ENCODE data around the gene XKR7. TPM values are rescaled to one million over a fixed set of nuclear protein-coding genes. Genes with fewer than 3 reads are reported as not detected.
A peak's percentile ranks its signal among the peaks of the same experiment; 100 is the strongest.

The XKR7 gene
- total RNA-seq, 1 experiment from 2014 or later = 1.3 TPM

- Histone ChIP-seq H4K91ac (ENCODE audit: insufficient read length, low read depth, low read length) (no peak overlapping the region), H3K4me1 (ENCODE audit: insufficient read depth, low read length) (no peaks in the 10 kb centered on the region), H2BK15ac (ENCODE audit: low read depth, low read length) (no peak overlapping the region), H3K27me3 (ENCODE audit: insufficient read depth, low read length) (peaks cover 2% of the 10 kb centered on the region; the same call in 1 of the 2 replicates), H3K9ac (ENCODE audit: extremely low read depth, insufficient read length, low read length) (no peak overlapping the region), H3K9me3 (ENCODE audit: control insufficient read depth, low read depth, low read length) (no peaks in the 10 kb centered on the region), H4K5ac (ENCODE audit: insufficient read length, low read depth, low read length) (no peak overlapping the region), H2BK20ac (ENCODE audit: low read depth, low read length, poor library complexity, severe bottlenecking) (no peak overlapping the region), H4K8ac (replicated peaks; ENCODE audit: insufficient read length, low read depth, low read length) (no peak overlapping the region), H2BK120ac (ENCODE audit: low read depth, low read length, poor library complexity, severe bottlenecking) (no peak overlapping the region), H3K56ac (ENCODE audit: insufficient read length, low read depth, low read length) (no peak overlapping the region), H3K79me1 (ENCODE audit: insufficient read depth, low read depth, low read length, poor library complexity, severe bottlenecking) (no peaks in the 10 kb centered on the region), H2AFZ (ENCODE audit: low read length) (no peak overlapping the region), H3K18ac (ENCODE audit: insufficient read length, low read depth, low read length) (no peak overlapping the region), H3K27ac (ENCODE audit: insufficient read length, low read depth, low read length) (no peak overlapping the region), H3K4ac (ENCODE audit: low read depth, low read length) (no peak overlapping the region), H3K79me2 (ENCODE audit: insufficient read depth, low read length) (no peaks in the 10 kb centered on the region), H3T11ph (ENCODE audit: low read length) (no peak overlapping the region), H3K23ac (ENCODE audit: insufficient read length, low read depth, low read length) (no peak overlapping the region), H3K23me2 (ENCODE audit: insufficient read length, low read depth, low read length, poor library complexity, severe bottlenecking) (peaks cover 7% of the 10 kb centered on the region), H2BK5ac (ENCODE audit: insufficient read length, low read length) (no peak overlapping the region), H3K4me2 (ENCODE audit: insufficient read depth, insufficient read length, low read length) (no peak overlapping the region), H2AK5ac (ENCODE audit: insufficient read length, low read length) (no peak overlapping the region), H2BK12ac (ENCODE audit: insufficient read length, low read depth, low read length) (no peak overlapping the region), H3K14ac (ENCODE audit: insufficient read depth, low read length) (no peak overlapping the region), H4K20me1 (ENCODE audit: control insufficient read depth, insufficient read depth, insufficient read length) (no peaks in the 10 kb centered on the region)
- H3K9me3 Mint-ChIP-seq = no peaks in the 10 kb centered on the region; a peak in 1 of 5 replicates
- TF ChIP-seq CTCF (conservative IDR thresholded peaks at IDR 0.05) = no peak
- H3K27me3 Mint-ChIP-seq (ENCODE audit: low read depth) = peaks cover 68% of the 10 kb centered on the region
- no CpG with 5 or more reads among the region's 5 CpGs for WGBS (ENCODE audit: extremely low coverage, insufficient read length, low lambda C conversion rate)
- H3K36me3 Mint-ChIP-seq (ENCODE audit: insufficient read depth in 1 of 3, low read depth in 3 of 3) = no peaks in the 10 kb centered on the region
- H3K27ac Mint-ChIP-seq = no peak overlapping the region
- DNase-seq = no peak
- 0 out of 5 replicates have a peak overlapping the region, but pooled peaks of 1 of the 2 experiments have one; percentile 43 for H3K4me3 Mint-ChIP-seq
- H3K4me1 Mint-ChIP-seq = peaks cover 21 to 40% of the 10 kb centered on the region in 2 experiments
These were observed 2.0 kb downstream of the XKR7 start for GRCh38 chr20:31969991-31970390.

Measured in H9 (cell line).